ENCODE results near the gene CEBPE.
"Not testable (repeated sequence)": the region's sequence is repeated elsewhere in the genome, so short reads cannot be mapped to it uniquely, and the experiment has no call there.

CEBPE gene

GRCh38 chr14:23112359-23113178 lies 6.5 kb downstream of the CEBPE start:
- TF ChIP-seq CTCF (conservative IDR thresholded peaks at IDR 0.05; ENCODE audit: low read depth, low read length), result no peak
- H3K4me3 ChIP-seq (ENCODE audit: low read depth, low read length), result no peak overlapping the region
- peak; percentile 19 for DNase-seq (ENCODE audit: low read depth)

GRCh38 chr14:23110579-23111365 lies 8.3 kb downstream of the CEBPE start:
- H3K4me3 ChIP-seq (ENCODE audit: low read depth, low read length), result no peak overlapping the region
- DNase-seq (ENCODE audit: low read depth), result no peak
- no peak for TF ChIP-seq CTCF (conservative IDR thresholded peaks at IDR 0.05; ENCODE audit: low read depth, low read length)

GRCh38 chr14:23109769-23110168 lies 9.3 kb downstream of the CEBPE start:
- TF ChIP-seq CTCF (conservative IDR thresholded peaks at IDR 0.05; ENCODE audit: low read depth, low read length), result no peak

GRCh38 chr14:23108169-23108568 lies 10.9 kb downstream of the CEBPE start:
- not testable (repeated sequence) for H3K4me3 ChIP-seq (ENCODE audit: low read depth, low read length); DNase-seq (ENCODE audit: low read depth)

More at GRCh38 chr14:23109769-23110168, 9.3 kb downstream of the CEBPE start:
- H3K4me3 ChIP-seq (ENCODE audit: low read depth, low read length), result no peak overlapping the region
- no peak for DNase-seq (ENCODE audit: low read depth)

GRCh38 chr14:23107620-23108019 lies 11.4 kb downstream of the CEBPE start:
- not testable (repeated sequence) for H3K4me3 ChIP-seq (ENCODE audit: low read depth, low read length); DNase-seq (ENCODE audit: low read depth)

- TF ChIP-seq CTCF (conservative IDR thresholded peaks at IDR 0.05; ENCODE audit: low read depth, low read length), result no peak
- no peak for DNase-seq (ENCODE audit: low read depth)
- no peak overlapping the region for H3K4me3 ChIP-seq (ENCODE audit: low read depth, low read length)
Observed at GRCh38 chr14:23106747-23107045, 12.4 kb downstream of the CEBPE start.

GRCh38 chr14:23105348-23105824 lies 13.7 kb downstream of the CEBPE start:
- DNase-seq (ENCODE audit: low read depth), result no peak
- TF ChIP-seq CTCF (conservative IDR thresholded peaks at IDR 0.05; ENCODE audit: low read depth, low read length), result no peak

More at GRCh38 chr14:23105348-23105824, 13.7 kb downstream of the CEBPE start:
- H3K4me3 ChIP-seq (ENCODE audit: low read depth, low read length), result no peak overlapping the region

All from choroid plexus epithelial cell (primary cell).